HepG2 (cell line): ENCODE measurements around the gene THEMIS. TPM values are rescaled to one million over a fixed set of nuclear protein-coding genes. Genes with fewer than 3 reads are reported as not detected.
A peak's percentile ranks its signal among the peaks of the same experiment; 100 is the strongest.
"Not testable (repeated sequence)": the region's sequence is repeated elsewhere in the genome, so short reads cannot be mapped to it uniquely, and the experiment has no call there.

ENCODE experiments used
- ATAC-seq: fragments of 200-7000 bp; cut with Tn5 transposase; 3 replicates; pipeline ENCODE4 v1.9.1; 2020; ENCODE audit warnings: mild to moderate bottlenecking, moderate library complexity
- BruUV-seq: library from RNA; stranded (reverse); fragments of 400-500 nt; replicated peaks from 2 replicates; lab custom pipeline; 2021; lab: Mats Ljungman, UMichigan
- CTCF ChIA-PET: fragments of 300-600 bp; formaldehyde crosslinking; extraction: SDS; loops from one replicate; lab custom pipeline; 2021; ENCODE audit warnings: low total read pairs, inconsistent platforms, low intra/inter-chr PET ratio; lab: Yijun Ruan, JAX
- POLR2A ChIA-PET: fragments of 350-600 bp; sonication (Branson Sonifier 250); formaldehyde crosslinking; loops from one replicate; lab custom pipeline; 2020; ENCODE audit warnings: antibody characterized with exemption, inconsistent platforms; lab: Yijun Ruan, JAX
- DNase-seq: peaks from one replicate; pipeline ENCODE4 v3.0.0-alpha.2; 2015; ENCODE audit warnings: low spot score
- FAIRE-seq: peaks from 3 replicates; lab custom pipeline; 2011; peaks lifted over from hg19 to GRCh38; lab: Jason Lieb, UNC
- H2AFZ ChIP-seq: one replicate; pipeline ENCODE4 v1.6.1; 2011; ENCODE audit warnings: low read length, inconsistent platforms
- H3K27ac ChIP-seq: fragments of 300-600 bp; 3 replicates; pipeline ENCODE4 v1.8.0; 2011; ENCODE audit warnings: mixed run types, mild to moderate bottlenecking, mixed read lengths, low read length, inconsistent platforms; ENCODE audit not compliant: insufficient read depth; ENCODE audit errors: extremely low read length
- H3K27me3 ChIP-seq, 2 experiments: fragments of 200-600 bp in 1 of 2; 2 replicates in 1 of 2; 3 replicates in 1 of 2; pipeline versions ENCODE4 v1.6.0 to v1.8.0; 2011; ENCODE audit warnings: low read length in 2 of 2, mild to moderate bottlenecking in 2 of 2, moderate library complexity in 2 of 2, inconsistent platforms in 1 of 2; ENCODE audit not compliant: insufficient read depth in 2 of 2, control insufficient read depth in 1 of 2
- H3K36me3 ChIP-seq, 2 experiments: fragments of 200-600 bp in 1 of 2; replicated peaks in 1 of 2; 2 replicates in 1 of 2; 3 replicates in 1 of 2; pipeline versions ENCODE4 v1.5.1 to v1.8.0; 2011; ENCODE audit warnings: low read length in 2 of 2, inconsistent platforms in 1 of 2; ENCODE audit not compliant: insufficient read depth in 2 of 2, control insufficient read depth in 1 of 2
- H3K4me1 ChIP-seq: 2 replicates; pipeline ENCODE4 v1.5.1; 2012; ENCODE audit warnings: low read length, inconsistent platforms; ENCODE audit not compliant: insufficient read depth
- H3K4me2 ChIP-seq: 2 replicates; pipeline ENCODE4 v1.6.0; 2011; ENCODE audit warnings: low read depth, low read length, inconsistent platforms
- H3K4me3 ChIP-seq, 3 experiments: fragments of 200-600 bp in 1 of 3; sonication (generic), shearing (Covaris generic) in 1 of 3; replicated peaks in 1 of 3; 2 replicates each; pipeline ENCODE4 v1.5.1; 2011 to 2016; ENCODE audit warnings: low read length in 3 of 3, inconsistent platforms in 2 of 3, low read depth in 2 of 3, mild to moderate bottlenecking in 2 of 3, control low read depth in 1 of 3, mixed read lengths in 1 of 3; ENCODE audit not compliant: insufficient read depth in 1 of 3
- H3K79me2 ChIP-seq: one replicate; pipeline ENCODE4 v1.6.1; 2011; ENCODE audit warnings: low read length, inconsistent platforms; ENCODE audit not compliant: insufficient read depth
- H3K9ac ChIP-seq: 2 replicates; pipeline ENCODE4 v1.6.0; 2011; ENCODE audit warnings: mild to moderate bottlenecking, low read depth, low read length, inconsistent platforms; ENCODE audit not compliant: insufficient read depth
- H3K9me3 ChIP-seq: 2 replicates; pipeline ENCODE4 v1.5.1; 2012; ENCODE audit warnings: mild to moderate bottlenecking, low read length
- H4K20me1 ChIP-seq: 2 replicates; pipeline ENCODE4 v1.6.0; 2011; ENCODE audit warnings: inconsistent platforms, mild to moderate bottlenecking, low read length, moderate library complexity; ENCODE audit not compliant: insufficient read depth
- FOXA1 ChIP-seq, 2 experiments: fragments of 450-650 bp in 1 of 2; sonication (generic) in 1 of 2; formaldehyde crosslinking in 1 of 2; IDR thresholded peaks; 2 replicates each; pipeline versions ENCODE4 v1.4.0 to v1.6.1; 2016 to 2020; ENCODE audit warnings: missing genetic modification reagents in 1 of 2
- MAFF ChIP-seq: IDR thresholded peaks from 2 replicates; pipeline ENCODE4 v1.6.1; 2011; ENCODE audit warnings: low read depth, low read length, improper control_type of control experiment
- NAIF1 ChIP-seq: sonication (generic); formaldehyde crosslinking; IDR thresholded peaks from 2 replicates; pipeline ENCODE4 v1.5.0; 2020; ENCODE audit warnings: mild to moderate bottlenecking, missing genetic modification reagents, borderline replicate concordance
- PAWR ChIP-seq: sonication (generic); formaldehyde crosslinking; IDR thresholded peaks from 2 replicates; pipeline ENCODE4 v1.4.0; 2020; ENCODE audit warnings: missing genetic modification reagents, mild to moderate bottlenecking, borderline replicate concordance
- ZNF451 ChIP-seq: sonication (generic); formaldehyde crosslinking; IDR thresholded peaks from 2 replicates; pipeline ENCODE4 v1.5.0; 2020; ENCODE audit warnings: mild to moderate bottlenecking, missing genetic modification reagents
- ZNF577 ChIP-seq: sonication (generic); formaldehyde crosslinking; IDR thresholded peaks from 2 replicates; pipeline ENCODE4 v1.4.0; 2020; ENCODE audit warnings: mild to moderate bottlenecking, low read depth, missing genetic modification reagents, borderline replicate concordance
- WGBS: methylation state at CpG from one replicate; pipeline ENCODE4 v1.1.6; 2017; ENCODE audit warnings: low lambda C conversion rate; 5-methylcytosine and 5-hydroxymethylcytosine counted together
- in situ Hi-C: cut with HindIII; loops from 2 replicates; pipeline ENCODE4 v1.10.0; 2017; ENCODE audit warnings: low pct_unique_long_range_greater_than_20kb; ENCODE audit not compliant: extremely low pct_ligation_motif_present
- intact Hi-C: fragments of 100-400 bp; cut with micrococcal nuclease; formaldehyde crosslinking; loops from one replicate; pipeline ENCODE4 v1.10.0; 2022; ENCODE audit not compliant: unreplicated experiment
- polyA plus RNA-seq, 8 experiments: library from polyadenylated mRNA; depleted of rRNA in 3 of 8; stranded (reverse) in 7 of 8; unstranded in 1 of 8; fragments of >200 nt; fragmentation: Illumina TruSeq in 4 of 8; extraction: Trizol in 4 of 8; gene quantifications; 2 replicates each; pipeline versions ENCODE4 v1.2.1 to v1.2.3, GENCODE V29; 2011 to 2016; ENCODE audit warnings: low read depth in 4 of 8, missing spikeins in 1 of 8, mixed read lengths in 1 of 8; ENCODE audit not compliant: insufficient read depth in 1 of 8
- total RNA-seq, 5 experiments: library from RNA; depleted of rRNA; stranded (reverse); fragments of >200 nt; fragmentation: Illumina TruSeq; extraction: Trizol; gene quantifications; 2 replicates each; pipeline ENCODE4 v1.2.3, GENCODE V29; 2016; ENCODE audit warnings: low read depth in 1 of 5
- TF ChIP-seq, protein P1 (sequence below): sonication (generic); formaldehyde crosslinking; IDR thresholded peaks from 2 replicates; pipeline ENCODE4 v1.4.0; 2020; ENCODE audit warnings: low read depth, missing genetic modification reagents
- TF ChIP-seq, protein P2 (sequence below): sonication (generic); formaldehyde crosslinking; IDR thresholded peaks from 2 replicates; pipeline ENCODE4 v1.8.0; 2023; ENCODE audit warnings: mild to moderate bottlenecking, missing genetic modification reagents

THEMIS gene
- total and polyA plus RNA-seq, 2 of the 13 experiments (the other 11 are each of a cell fraction or from before 2014, with no cell fraction given), result not detected

DNA sequence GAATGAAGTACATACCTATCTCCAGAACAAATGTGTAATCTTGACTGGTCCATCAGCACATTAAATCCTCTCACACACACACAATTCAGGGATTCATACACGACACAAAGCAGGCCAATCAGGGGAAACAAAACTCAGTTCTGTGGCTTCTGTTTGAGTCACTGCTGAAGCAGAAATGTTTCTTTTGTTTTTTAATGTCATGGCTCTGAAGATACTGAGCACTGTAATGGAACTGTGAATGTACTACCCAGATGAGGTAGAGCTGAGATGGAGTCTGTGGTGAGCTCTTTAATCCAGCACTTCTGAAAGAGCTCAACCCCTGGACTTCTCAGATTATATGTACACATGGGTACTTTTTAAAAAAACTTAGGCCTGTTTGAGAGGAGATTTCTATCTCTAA is 116.4 kb downstream of the THEMIS start (continued):
- no peak for TF ChIP-seq NAIF1 (CRISPR knock-in tag)
- TF ChIP-seq ZNF577 (CRISPR knock-in tag), result no peak
- TF ChIP-seq, all 625 proteins: peak for 0

DNA sequence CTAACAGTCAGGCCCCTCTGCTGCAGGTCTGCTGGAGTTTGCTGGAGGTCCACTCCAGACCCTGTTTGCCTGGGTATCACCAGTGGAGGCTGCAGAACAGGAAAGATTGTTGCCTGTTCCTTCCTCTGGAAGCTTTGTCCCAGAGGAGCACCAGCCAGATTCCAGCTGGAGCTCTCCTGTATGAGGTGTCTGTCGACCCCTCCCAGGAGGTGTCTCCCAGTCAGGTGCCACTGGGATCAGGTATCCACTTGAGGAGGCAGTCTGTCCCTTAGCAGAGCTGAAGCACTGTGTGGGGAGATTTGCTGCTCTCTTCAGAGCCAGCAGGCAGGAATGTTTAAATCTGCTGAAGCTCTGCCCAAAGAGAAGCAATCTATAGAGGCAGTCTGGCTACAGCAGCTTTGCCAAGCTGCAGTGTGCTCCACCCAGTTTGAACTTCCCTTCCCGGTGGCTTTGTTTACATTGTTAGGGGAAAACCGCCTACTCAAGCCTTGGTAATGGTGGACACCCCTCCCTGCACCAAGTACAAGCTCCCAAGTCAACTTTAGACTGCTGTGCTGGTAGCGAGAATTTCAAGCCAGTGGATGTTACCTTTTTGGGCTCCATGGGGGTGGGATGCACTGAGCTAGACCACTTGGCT is 119.1 kb downstream of the THEMIS start:
- POLR2A ChIA-PET; H3K4me1 ChIP-seq; H3K9me3 ChIP-seq; H3K36me3 ChIP-seq; BruUV-seq; H3K79me2 ChIP-seq; CTCF ChIA-PET; H3K27ac ChIP-seq; FAIRE-seq; H3K9ac ChIP-seq; intact Hi-C loops; H4K20me1 ChIP-seq; H3K4me3 ChIP-seq; H2AFZ ChIP-seq; in situ Hi-C loops; H3K27me3 ChIP-seq; DNase-seq; H3K4me2 ChIP-seq; TF ChIP-seq FOXA1 (IDR thresholded peaks at IDR 0.05): not testable (repeated sequence)
- 0 out of 2 replicates have a peak, but pooled peaks have one; percentile 32 for TF ChIP-seq FOXA1 (CRISPR knock-in tag; IDR thresholded peaks at IDR 0.05)
- WGBS, result 17% methylated on average over 3 of the region's 4 CpGs
- ATAC-seq, result peak; percentile 79

DNA sequence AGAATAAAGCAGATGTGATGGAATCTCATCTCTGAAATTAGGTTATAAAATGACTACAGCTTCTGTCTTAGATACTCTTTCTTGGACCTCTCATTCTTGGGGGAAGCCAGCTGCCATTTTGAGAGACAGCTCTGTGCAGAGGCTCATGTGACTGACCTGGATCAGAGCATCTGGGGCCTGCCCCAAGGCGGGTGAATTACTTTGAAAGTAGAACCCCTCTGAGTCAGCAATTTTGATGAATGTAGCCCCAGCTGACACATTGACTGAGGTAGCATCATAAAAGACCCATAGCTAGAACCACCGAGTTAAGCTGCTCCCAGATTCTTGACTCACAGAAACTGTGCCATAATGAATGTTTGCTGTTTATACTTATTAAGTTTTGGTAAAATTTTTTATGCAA is 124.5 kb downstream of the THEMIS start:
- Histone ChIP-seq H3K36me3 (no peaks in the 10 kb centered on the region), H3K27me3 (no peaks in the 10 kb centered on the region; a peak in 1 of 5 replicates), H3K4me3 (no peak overlapping the region), H2AFZ (no peak overlapping the region), H3K9ac (no peak overlapping the region), H3K79me2 (no peaks in the 10 kb centered on the region), H3K4me2 (no peak overlapping the region), H3K9me3 (no peaks in the 10 kb centered on the region), H3K27ac (no peak overlapping the region), H3K4me1 (no peaks in the 10 kb centered on the region; the same call in 1 of the 2 replicates), H4K20me1 (no peaks in the 10 kb centered on the region)
- no peak for FAIRE-seq
- no TSS peak for BruUV-seq
- no peak for ATAC-seq
- ChIA-PET POLR2A (no interaction called here), CTCF (no interaction called here)
- 6% methylated on average over 2 of the region's 2 CpGs for WGBS
- no peak for DNase-seq
- in situ Hi-C loops (no loop called here), intact Hi-C loops (no loop called here)
- TF ChIP-seq PAWR (CRISPR knock-in tag) (no peak), MAFF (peak; percentile 80), ZNF451 (CRISPR knock-in tag) (no peak)
- TF ChIP-seq, protein P1, sequence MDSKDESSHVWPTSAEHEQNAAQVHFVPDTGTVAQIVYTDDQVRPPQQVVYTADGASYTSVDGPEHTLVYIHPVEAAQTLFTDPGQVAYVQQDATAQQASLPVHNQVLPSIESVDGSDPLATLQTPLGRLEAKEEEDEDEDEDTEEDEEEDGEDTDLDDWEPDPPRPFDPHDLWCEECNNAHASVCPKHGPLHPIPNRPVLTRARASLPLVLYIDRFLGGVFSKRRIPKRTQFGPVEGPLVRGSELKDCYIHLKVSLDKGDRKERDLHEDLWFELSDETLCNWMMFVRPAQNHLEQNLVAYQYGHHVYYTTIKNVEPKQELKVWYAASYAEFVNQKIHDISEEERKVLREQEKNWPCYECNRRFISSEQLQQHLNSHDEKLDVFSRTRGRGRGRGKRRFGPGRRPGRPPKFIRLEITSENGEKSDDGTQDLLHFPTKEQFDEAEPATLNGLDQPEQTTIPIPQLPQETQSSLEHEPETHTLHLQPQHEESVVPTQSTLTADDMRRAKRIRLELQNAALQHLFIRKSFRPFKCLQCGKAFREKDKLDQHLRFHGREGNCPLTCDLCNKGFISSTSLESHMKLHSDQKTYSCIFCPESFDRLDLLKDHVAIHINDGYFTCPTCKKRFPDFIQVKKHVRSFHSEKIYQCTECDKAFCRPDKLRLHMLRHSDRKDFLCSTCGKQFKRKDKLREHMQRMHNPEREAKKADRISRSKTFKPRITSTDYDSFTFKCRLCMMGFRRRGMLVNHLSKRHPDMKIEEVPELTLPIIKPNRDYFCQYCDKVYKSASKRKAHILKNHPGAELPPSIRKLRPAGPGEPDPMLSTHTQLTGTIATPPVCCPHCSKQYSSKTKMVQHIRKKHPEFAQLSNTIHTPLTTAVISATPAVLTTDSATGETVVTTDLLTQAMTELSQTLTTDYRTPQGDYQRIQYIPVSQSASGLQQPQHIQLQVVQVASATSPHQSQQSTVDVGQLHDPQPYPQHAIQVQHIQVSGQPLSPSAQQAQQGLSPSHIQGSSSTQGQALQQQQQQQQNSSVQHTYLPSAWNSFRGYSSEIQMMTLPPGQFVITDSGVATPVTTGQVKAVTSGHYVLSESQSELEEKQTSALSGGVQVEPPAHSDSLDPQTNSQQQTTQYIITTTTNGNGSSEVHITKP (CRISPR knock-in tag), result no peak
- TF ChIP-seq, protein P2, sequence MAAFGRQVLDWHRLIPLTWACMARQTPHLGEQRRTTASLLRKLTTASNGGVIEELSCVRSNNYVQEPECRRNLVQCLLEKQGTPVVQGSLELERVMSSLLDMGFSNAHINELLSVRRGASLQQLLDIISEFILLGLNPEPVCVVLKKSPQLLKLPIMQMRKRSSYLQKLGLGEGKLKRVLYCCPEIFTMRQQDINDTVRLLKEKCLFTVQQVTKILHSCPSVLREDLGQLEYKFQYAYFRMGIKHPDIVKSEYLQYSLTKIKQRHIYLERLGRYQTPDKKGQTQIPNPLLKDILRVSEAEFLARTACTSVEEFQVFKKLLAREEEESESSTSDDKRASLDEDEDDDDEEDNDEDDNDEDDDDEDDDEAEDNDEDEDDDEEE, result no peak
